Uterus (tissue), 4 donors: Measurements from ENCODE around the gene HIGD1A. TPM values are rescaled to one million over a fixed set of nuclear protein-coding genes. Genes with fewer than 3 reads are reported as not detected.

ENCODE experiments used
- DNase-seq, 2 donors: peaks; one replicate each; pipeline ENCODE4 v3.0.0-alpha.2; 2019 to 2020
- H3K27ac ChIP-seq, 2 donors: fragments of 200-600 bp; sonication (generic); 1 replicate in 1 of 2; 2 replicates in 1 of 2; pipeline ENCODE4 v1.5.1; 2016 to 2018
- H3K27me3 ChIP-seq, 2 donors: fragments of 200-600 bp; sonication (generic); one replicate each; pipeline ENCODE4 v1.5.1; 2018 to 2019; ENCODE audit warnings: control low read depth in 1 of 2
- H3K36me3 ChIP-seq, 2 donors: fragments of 200-600 bp; sonication (generic); one replicate each; pipeline ENCODE4 v1.5.1; 2019; ENCODE audit warnings: control low read depth in 1 of 2
- H3K4me1 ChIP-seq, 2 donors: fragments of 200-600 bp; sonication (generic); one replicate each; pipeline ENCODE4 v1.5.1; 2018 to 2019; ENCODE audit warnings: control low read depth in 1 of 2
- H3K4me3 ChIP-seq, 2 donors: fragments of 200-600 bp; sonication (generic); 1 replicate in 1 of 2; 2 replicates in 1 of 2; pipeline ENCODE4 v1.5.1; 2018 to 2019; ENCODE audit warnings: mild to moderate bottlenecking in 1 of 2
- H3K9me3 ChIP-seq, 2 donors: fragments of 200-600 bp; sonication (generic); one replicate each; pipeline ENCODE4 v1.5.1; 2019; ENCODE audit warnings: control low read depth in 1 of 2
- POLR2A ChIP-seq, 2 donors: fragments of 450-650 bp; IDR thresholded peaks; one replicate each; pipeline ENCODE4 v1.6.1; 2016; ENCODE audit warnings: antibody characterized with exemption in 2 of 2, mild to moderate bottlenecking in 1 of 2, moderate library complexity in 1 of 2
- intact Hi-C: fragments of 100-400 bp; cut with DNase I; formaldehyde crosslinking; loops from one replicate; pipeline ENCODE4 v1.15.1; 2023; ENCODE audit warnings: low total_unique reads
- total RNA-seq, 4 donors: library from RNA; depleted of rRNA in 3 of 4; stranded (reverse); fragments of >200 nt in 3 of 4; gene quantifications; one replicate each; pipeline versions ENCODE4 v1.1.0 to v1.2.4, GENCODE V29; 2014 to 2023
- TF ChIP-seq, protein P1 (sequence below), 4 experiments: fragments of 200-600 bp in 2 of 4; fragments of 450-650 bp in 2 of 4; sonication (generic) in 2 of 4; IDR thresholded peaks; one replicate each; pipeline ENCODE4 v1.5.1; 2016 to 2019; ENCODE audit warnings: antibody characterized with exemption in 4 of 4, mild to moderate bottlenecking in 2 of 4, moderate library complexity in 1 of 4
- donor health status: DM: yes; HTN: yes; CAD: no.

HIGD1A gene
- total RNA-seq, 4 donors from 2014 or later, result 65.3 to 234 (median 103) TPM

DNA sequence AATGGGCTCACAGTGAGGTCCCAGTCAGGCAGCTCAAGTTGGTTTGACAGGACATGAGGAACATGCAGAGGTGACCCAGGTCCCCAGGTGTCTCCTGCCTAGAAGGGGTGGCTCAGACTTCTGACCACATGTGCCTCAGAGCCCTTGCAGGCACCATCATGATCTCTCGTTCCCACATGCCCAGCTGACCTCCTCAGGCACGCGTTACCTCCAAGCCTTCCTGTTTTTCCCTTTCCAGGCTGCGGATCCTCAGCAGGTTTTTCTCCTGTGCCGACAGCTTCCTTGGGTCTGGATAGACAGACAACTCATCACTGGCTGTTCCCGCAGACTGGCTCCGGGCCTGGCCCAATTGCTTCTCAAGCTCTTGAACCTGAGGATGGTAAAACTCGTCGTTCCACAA lies 61.6 kb downstream of the HIGD1A start:
- peaks cover 0 to 12% of the 10 kb centered on the region in 2 donors for H3K4me1 ChIP-seq
- H3K27ac ChIP-seq, result no peak overlapping the region
- intact Hi-C loops, result no loop called here
- no peak for DNase-seq
- H3K27me3 ChIP-seq, result no peaks in the 10 kb centered on the region
- no peaks in the 10 kb centered on the region for H3K36me3 ChIP-seq
- no peak overlapping the region for H3K4me3 ChIP-seq
- no peak for TF ChIP-seq POLR2A (IDR thresholded peaks at IDR 0.05)
- TF ChIP-seq, protein P1, sequence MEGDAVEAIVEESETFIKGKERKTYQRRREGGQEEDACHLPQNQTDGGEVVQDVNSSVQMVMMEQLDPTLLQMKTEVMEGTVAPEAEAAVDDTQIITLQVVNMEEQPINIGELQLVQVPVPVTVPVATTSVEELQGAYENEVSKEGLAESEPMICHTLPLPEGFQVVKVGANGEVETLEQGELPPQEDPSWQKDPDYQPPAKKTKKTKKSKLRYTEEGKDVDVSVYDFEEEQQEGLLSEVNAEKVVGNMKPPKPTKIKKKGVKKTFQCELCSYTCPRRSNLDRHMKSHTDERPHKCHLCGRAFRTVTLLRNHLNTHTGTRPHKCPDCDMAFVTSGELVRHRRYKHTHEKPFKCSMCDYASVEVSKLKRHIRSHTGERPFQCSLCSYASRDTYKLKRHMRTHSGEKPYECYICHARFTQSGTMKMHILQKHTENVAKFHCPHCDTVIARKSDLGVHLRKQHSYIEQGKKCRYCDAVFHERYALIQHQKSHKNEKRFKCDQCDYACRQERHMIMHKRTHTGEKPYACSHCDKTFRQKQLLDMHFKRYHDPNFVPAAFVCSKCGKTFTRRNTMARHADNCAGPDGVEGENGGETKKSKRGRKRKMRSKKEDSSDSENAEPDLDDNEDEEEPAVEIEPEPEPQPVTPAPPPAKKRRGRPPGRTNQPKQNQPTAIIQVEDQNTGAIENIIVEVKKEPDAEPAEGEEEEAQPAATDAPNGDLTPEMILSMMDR (IDR thresholded peaks at IDR 0.05), result no peak
- H3K9me3 ChIP-seq, result no peaks in the 10 kb centered on the region

- intact Hi-C loops, result no loop called here
- no peaks in the 10 kb centered on the region for H3K27me3 ChIP-seq
- H3K4me3 ChIP-seq, result no peak overlapping the region
- no peak overlapping the region for H3K27ac ChIP-seq
- TF ChIP-seq, protein P1 (IDR thresholded peaks at IDR 0.05), result no peak
- TF ChIP-seq POLR2A (IDR thresholded peaks at IDR 0.05), result no peak
- no peak for DNase-seq
- H3K4me1 ChIP-seq, result peaks cover 0 to 12% of the 10 kb centered on the region in 2 donors
- no peaks in the 10 kb centered on the region for H3K9me3 ChIP-seq
- H3K36me3 ChIP-seq, result no peaks in the 10 kb centered on the region
Observed at GRCh38 chr3:42742259-42742658, 62.0 kb downstream of the HIGD1A start.

DNA sequence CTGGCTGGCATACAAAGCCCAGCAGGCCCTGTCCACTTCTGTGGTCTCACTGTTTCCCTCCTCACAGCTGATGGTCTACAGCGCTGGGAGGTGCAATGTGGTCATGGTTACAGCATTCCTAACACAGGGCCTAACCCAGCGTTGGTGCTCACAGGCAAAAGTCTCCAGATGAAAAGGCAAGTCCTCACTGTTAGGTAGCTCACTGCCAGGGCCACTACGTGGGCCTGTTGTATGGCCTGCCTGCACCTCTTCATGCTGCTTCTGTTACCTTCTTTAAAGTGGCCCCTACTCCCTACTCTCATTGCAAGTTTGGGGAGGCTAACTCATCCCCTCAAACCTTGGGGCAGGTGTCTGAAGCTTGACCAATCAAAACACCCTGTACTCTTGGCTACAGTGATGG lies 62.5 kb downstream of the HIGD1A start:
- Histone ChIP-seq H3K4me1 (peaks cover 0 to 10% of the 10 kb centered on the region in 2 donors), H3K4me3 (no peak overlapping the region), H3K9me3 (no peaks in the 10 kb centered on the region), H3K36me3 (no peaks in the 10 kb centered on the region), H3K27me3 (no peaks in the 10 kb centered on the region), H3K27ac (no peak overlapping the region)
- no peak for TF ChIP-seq POLR2A (IDR thresholded peaks at IDR 0.05)
- TF ChIP-seq, protein P1 (IDR thresholded peaks at IDR 0.05), result no peak
- no peak for DNase-seq
- intact Hi-C loops, result no loop called here

GRCh38 chr3:42739401-42740158 lies 64.7 kb downstream of the HIGD1A start:
- no peak for DNase-seq
- intact Hi-C loops, result no loop called here

GRCh38 chr3:42736531-42736930 lies 67.8 kb downstream of the HIGD1A start:
- Histone ChIP-seq H3K4me3 (no peak overlapping the region), H3K4me1 (no peaks in the 10 kb centered on the region), H3K36me3 (no peaks in the 10 kb centered on the region), H3K9me3 (no peaks in the 10 kb centered on the region), H3K27ac (no peak overlapping the region), H3K27me3 (no peaks in the 10 kb centered on the region)
- intact Hi-C loops, result no loop called here
- TF ChIP-seq, protein P1 (IDR thresholded peaks at IDR 0.05), result no peak
- TF ChIP-seq POLR2A (IDR thresholded peaks at IDR 0.05), result no peak
- DNase-seq, result no peak

More at GRCh38 chr3:42739401-42740158, 64.7 kb downstream of the HIGD1A start:
- TF ChIP-seq POLR2A (IDR thresholded peaks at IDR 0.05), result no peak
- TF ChIP-seq, protein P1 (IDR thresholded peaks at IDR 0.05), result no peak
- H3K36me3 ChIP-seq, result no peaks in the 10 kb centered on the region
- H3K4me1 ChIP-seq, result no peaks in the 10 kb centered on the region
- H3K4me3 ChIP-seq, result no peak overlapping the region
- no peaks in the 10 kb centered on the region for H3K27me3 ChIP-seq
- no peaks in the 10 kb centered on the region for H3K9me3 ChIP-seq
- H3K27ac ChIP-seq, result no peak overlapping the region
